ENCODE results near the gene KLHL42. TPM values are rescaled to one million over a fixed set of nuclear protein-coding genes. Genes with fewer than 3 reads are reported as not detected.
A peak's percentile ranks its signal among the peaks of the same experiment; 100 is the strongest.

KLHL42 gene
- total RNA-seq, 2 donors from 2014 or later, result 15.3 to 17.3 TPM

DNA sequence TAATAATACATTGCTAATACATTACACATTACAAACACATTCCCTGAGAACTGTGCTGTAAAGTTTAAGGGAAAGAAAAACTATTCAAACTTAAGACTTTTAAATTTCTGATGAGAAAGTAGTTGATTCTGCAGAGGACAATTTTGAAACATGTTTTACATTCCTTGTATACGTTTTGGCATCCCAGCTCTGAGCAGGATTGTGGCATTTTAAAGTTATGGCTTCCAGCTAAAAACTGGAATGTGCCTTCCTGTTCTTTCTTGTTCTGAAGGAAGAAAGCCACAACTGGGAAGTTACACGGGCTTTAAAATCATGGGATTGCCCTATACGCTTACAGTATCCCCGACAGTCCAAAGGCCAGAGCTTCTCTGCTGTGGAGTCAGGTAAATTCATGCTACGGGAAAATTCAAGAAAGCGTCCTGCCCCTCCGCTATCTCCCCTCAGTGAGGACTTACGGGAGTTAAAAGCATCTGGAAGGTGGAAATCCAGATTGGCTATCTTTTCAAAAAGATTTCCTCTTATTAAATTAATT lies 10.8 kb upstream of the KLHL42 start:
- H3K9me3 ChIP-seq (ENCODE audit: control insufficient read depth, low read length, poor library complexity, severe bottlenecking), result no peaks in the 10 kb centered on the region
- ATAC-seq (no peak), DNase-seq (no peak)
- H3K27ac Mint-ChIP-seq, result no peak overlapping the region
- no peak overlapping the region for H3K4me3 Mint-ChIP-seq
- H3K27me3 Mint-ChIP-seq, result no peaks in the 10 kb centered on the region
- no peaks in the 10 kb centered on the region for H3K36me3 Mint-ChIP-seq (ENCODE audit: low read depth)
- no peaks in the 10 kb centered on the region for H3K4me1 Mint-ChIP-seq

DNA sequence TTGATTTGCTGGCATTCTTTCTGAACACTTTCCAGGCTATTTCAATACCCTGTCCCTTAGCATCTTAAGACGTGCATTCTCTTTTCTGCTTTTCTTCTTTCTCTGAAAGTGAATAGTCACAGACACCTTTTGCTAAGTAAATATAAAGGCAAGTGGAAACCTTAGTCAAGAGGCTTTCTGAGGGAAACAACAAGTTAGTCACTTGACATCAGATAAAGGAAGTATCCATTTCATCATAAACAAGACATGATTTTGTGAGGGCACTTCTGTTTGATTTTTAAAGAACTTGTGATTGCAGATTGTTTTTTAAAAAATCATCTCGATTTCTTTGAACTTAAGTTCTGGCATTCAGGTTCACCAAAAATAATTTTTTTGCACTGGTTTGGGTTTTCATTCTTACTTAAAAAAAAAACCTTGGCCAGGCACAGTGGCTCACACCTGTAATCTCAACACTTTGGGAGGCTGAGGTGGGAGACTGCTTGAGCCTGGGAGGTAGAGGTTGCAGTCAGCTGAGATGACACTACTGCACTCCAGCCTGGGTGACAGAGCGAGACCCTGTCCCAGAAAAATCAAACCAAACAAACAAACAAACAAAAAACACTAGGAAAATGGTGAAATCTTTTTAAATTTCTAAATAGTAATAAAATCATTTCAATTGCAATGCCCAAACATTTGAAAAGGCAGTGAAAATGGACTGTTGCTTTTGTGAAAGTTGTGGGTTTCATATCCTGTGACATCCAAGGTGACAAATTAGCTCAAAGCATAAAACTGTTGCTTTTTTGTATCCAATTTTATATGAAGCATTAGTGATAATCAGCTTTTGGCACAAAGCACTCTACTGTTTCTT lies 8.3 kb upstream of the KLHL42 start:
- Mint-ChIP-seq H3K36me3 (ENCODE audit: low read depth) (no peaks in the 10 kb centered on the region), H3K4me1 (no peaks in the 10 kb centered on the region), H3K27ac (no peak overlapping the region), H3K4me3 (no peak overlapping the region), H3K27me3 (no peaks in the 10 kb centered on the region)
- no peak for DNase-seq
- no peak for ATAC-seq
- H3K9me3 ChIP-seq (ENCODE audit: control insufficient read depth, low read length, poor library complexity, severe bottlenecking), result no peaks in the 10 kb centered on the region

DNA sequence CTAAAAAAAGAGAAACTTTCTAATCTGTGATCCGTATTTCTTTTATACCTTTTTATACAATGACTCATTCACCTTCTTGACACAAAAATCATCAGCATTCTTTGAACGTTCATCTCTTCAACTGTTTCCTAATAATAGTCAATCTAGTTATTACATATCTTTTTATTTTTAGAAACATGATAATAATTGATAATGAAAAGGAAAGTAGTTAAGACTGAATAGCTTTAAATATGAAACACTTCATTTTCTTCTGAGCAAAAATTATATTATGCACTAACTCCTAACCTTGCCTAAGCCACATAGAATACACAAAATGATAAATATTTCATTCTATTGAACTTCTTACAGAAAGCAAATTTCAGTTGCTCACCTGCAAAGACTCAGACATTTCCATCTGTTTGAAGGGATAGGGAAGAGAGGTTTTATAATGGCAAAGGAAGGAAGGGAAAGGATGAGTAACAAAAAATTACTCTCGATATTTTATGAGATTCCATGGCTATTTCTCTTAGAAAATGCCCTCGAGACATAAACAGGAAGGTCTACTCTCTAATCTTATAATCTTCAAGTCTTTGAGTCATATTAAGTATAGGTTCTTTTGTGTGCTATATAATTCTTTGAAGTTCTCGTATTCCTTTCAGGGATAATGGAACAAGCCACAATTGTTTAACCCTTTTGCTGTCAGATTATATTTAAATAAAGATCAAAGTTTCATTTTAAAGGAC lies 7.5 kb upstream of the KLHL42 start:
- ATAC-seq (no peak), DNase-seq (no peak)
- no peaks in the 10 kb centered on the region for H3K9me3 ChIP-seq (ENCODE audit: control insufficient read depth, low read length, poor library complexity, severe bottlenecking)
- Mint-ChIP-seq H3K27ac (peak overlapping the region; percentile 32), H3K36me3 (ENCODE audit: low read depth) (no peaks in the 10 kb centered on the region), H3K4me3 (no peak overlapping the region), H3K4me1 (no peaks in the 10 kb centered on the region), H3K27me3 (no peaks in the 10 kb centered on the region)

DNA sequence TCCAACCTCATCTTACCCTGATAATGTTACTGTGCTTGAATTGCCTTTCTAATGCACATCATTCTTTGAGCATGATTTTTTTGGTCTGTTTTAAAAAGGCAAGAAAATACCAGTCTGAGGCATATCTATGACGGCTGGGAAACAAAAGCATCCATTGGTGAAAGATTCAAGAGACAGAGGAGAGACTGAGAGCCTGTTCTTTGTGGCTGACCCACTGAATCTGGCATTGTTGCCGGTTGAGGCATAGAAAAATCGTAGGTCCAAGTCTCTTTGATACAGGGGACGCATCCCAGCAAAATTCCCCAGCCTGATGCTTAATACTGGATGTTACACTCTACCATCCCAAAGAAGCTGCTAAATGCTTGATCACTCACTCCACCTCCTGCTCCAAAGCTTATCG lies 2.9 kb upstream of the KLHL42 start:
- Mint-ChIP-seq H3K36me3 (ENCODE audit: low read depth) (peaks cover 2% of the 10 kb centered on the region), H3K27me3 (no peaks in the 10 kb centered on the region), H3K4me1 (peaks cover 16% of the 10 kb centered on the region), H3K27ac (no peak overlapping the region), H3K4me3 (no peak overlapping the region)
- ATAC-seq (no peak), DNase-seq (no peak)
- no peaks in the 10 kb centered on the region for H3K9me3 ChIP-seq (ENCODE audit: control insufficient read depth, low read length, poor library complexity, severe bottlenecking)

DNA sequence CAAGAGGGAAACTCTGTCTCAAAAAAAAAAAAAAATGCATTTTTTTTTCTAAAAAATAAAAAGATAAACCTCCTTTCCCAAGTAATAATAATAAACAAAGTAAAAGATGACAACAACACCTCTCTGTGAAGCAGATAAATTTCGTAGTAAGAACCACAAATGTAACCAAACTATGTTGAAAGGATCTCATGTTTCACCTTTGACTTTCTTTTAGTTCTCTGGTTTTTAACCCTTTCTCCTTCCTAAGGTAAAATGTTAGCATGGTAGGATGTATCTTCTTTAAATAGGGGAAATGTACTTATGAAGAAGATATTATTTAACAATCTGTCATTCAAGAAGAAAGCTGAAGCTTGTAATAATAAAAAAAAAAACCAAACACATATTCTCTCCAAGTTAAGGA lies 1.8 kb upstream of the KLHL42 start:
- peaks cover 2% of the 10 kb centered on the region for H3K36me3 Mint-ChIP-seq (ENCODE audit: low read depth)
- peak overlapping the region; percentile 91 for H3K4me3 Mint-ChIP-seq
- peaks cover 20% of the 10 kb centered on the region for H3K4me1 Mint-ChIP-seq
- H3K27ac Mint-ChIP-seq, result peak overlapping the region; percentile 80
- H3K27me3 Mint-ChIP-seq, result no peaks in the 10 kb centered on the region
- DNase-seq, result no peak
- ATAC-seq, result no peak
- no peaks in the 10 kb centered on the region for H3K9me3 ChIP-seq (ENCODE audit: control insufficient read depth, low read length, poor library complexity, severe bottlenecking)

DNA sequence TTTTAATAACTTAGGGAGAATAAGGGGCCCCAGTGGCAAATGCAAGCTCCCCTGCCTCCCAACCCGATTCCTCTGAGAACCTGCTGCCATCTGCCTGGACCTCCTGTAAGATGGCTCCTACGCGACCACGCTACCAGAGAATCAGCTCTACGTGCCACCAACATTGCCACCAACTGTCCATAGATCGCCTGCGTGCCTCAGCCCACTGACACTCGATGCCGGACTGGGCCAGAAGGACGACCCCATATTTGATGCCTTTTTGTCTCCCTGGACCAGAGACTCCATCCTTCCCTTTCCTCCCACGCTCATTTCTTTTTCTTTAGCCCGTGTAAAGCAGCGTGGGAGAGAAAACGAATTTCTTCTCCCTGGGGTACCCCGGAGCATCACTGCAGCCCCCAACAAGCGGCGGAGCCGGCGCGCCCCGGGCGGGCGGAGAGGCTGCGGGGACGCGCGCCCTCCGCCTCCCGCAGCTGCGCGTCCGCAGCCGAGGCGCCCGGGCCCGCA lies 565 bp upstream of the KLHL42 start:
- DNase-seq, result peak in 1 of 3 donors; percentile 4
- H3K9me3 ChIP-seq (ENCODE audit: control insufficient read depth, low read length, poor library complexity, severe bottlenecking), result no peaks in the 10 kb centered on the region
- Mint-ChIP-seq H3K27me3 (no peaks in the 10 kb centered on the region), H3K4me1 (peaks cover 21% of the 10 kb centered on the region), H3K4me3 (peak overlapping the region; percentile 91), H3K27ac (peak overlapping the region; percentile 80), H3K36me3 (ENCODE audit: low read depth) (peaks cover 2% of the 10 kb centered on the region)
- ATAC-seq, result peak; percentile 46

DNA sequence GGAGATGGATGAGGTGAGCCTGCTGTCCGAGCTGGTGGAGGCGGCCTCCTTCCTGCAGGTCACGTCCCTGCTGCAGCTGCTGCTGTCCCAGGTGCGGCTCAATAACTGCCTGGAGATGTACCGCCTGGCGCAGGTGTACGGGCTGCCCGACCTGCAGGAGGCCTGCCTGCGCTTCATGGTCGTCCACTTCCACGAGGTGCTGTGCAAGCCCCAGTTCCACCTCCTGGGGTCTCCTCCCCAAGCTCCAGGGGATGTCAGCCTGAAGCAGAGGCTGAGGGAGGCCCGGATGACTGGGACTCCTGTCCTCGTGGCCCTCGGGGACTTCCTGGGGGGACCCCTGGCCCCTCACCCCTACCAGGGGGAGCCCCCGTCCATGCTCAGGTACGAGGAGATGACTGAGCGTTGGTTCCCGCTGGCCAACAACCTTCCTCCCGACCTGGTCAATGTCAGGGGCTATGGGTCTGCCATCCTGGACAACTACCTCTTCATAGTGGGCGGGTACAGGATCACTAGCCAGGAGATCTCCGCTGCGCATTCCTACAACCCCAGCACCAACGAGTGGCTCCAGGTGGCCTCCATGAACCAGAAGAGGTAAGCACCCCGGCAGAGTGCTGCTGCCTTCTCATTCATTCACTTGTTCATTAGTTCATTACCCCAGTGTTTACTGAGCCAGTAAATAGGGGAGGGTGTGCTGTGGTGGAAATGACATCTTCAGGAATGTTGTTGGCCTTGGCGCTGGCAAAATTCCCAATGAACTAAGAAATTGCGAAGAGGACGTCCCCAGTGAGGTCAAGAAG lies 777 bp downstream of the KLHL42 start:
- H3K4me1 Mint-ChIP-seq, result peaks cover 29% of the 10 kb centered on the region
- H3K9me3 ChIP-seq (ENCODE audit: control insufficient read depth, low read length, poor library complexity, severe bottlenecking), result no peaks in the 10 kb centered on the region
- ATAC-seq (peak; percentile 51), DNase-seq (peak in 2 of 3 donors; percentile 13 to 16)
- peak overlapping the region; percentile 14 for H3K27ac Mint-ChIP-seq
- H3K4me3 Mint-ChIP-seq, result peak overlapping the region; percentile 83
- no peaks in the 10 kb centered on the region for H3K27me3 Mint-ChIP-seq
- peaks cover 2% of the 10 kb centered on the region for H3K36me3 Mint-ChIP-seq (ENCODE audit: low read depth)

DNA sequence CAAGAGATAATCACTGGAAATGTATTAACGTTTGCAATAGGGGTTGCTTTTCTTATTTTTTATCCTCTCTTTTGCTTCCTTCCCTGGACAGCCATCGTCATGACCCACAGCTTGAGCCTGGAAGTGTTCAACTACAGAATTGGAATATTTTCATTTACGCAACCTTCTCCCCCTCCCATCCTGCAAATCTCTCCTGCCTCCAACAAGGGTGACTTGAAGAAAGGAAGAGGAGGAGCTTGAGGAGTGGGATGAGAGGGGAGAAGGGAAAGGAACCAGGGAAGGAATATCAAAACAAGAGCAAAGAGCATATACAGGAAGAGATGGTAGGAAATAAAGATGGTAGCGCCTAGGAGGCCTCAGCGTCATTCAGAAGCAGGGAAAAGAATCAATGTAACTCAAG lies 1.6 kb downstream of the KLHL42 start:
- Mint-ChIP-seq H3K27ac (peak overlapping the region; percentile 14), H3K36me3 (ENCODE audit: low read depth) (peaks cover 2% of the 10 kb centered on the region), H3K4me1 (peaks cover 29% of the 10 kb centered on the region), H3K4me3 (peak overlapping the region; percentile 83), H3K27me3 (no peaks in the 10 kb centered on the region)
- DNase-seq (no peak), ATAC-seq (no peak)
- H3K9me3 ChIP-seq (ENCODE audit: control insufficient read depth, low read length, poor library complexity, severe bottlenecking), result no peaks in the 10 kb centered on the region

DNA sequence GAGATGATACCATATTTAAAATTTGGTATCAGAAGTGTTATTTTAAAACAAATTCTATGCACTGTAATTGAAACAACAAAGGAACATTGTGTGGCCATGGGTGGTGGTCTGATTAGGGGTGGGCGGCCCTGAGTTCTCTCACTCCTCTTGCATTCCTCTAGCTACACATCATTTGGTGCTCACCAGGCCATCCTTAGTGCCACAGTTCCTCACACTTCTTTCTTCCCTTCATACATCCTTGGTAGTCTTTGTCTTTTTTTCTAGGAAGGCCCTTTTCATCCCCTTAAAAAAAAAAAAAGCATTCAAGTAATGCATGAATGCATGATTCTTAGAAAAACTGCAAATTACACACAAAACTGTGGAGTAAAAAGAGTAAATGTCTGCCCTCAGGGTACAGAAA lies 2.4 kb downstream of the KLHL42 start:
- DNase-seq (no peak), ATAC-seq (no peak)
- H3K4me1 Mint-ChIP-seq, result peaks cover 30% of the 10 kb centered on the region
- H3K27me3 Mint-ChIP-seq, result no peaks in the 10 kb centered on the region
- no peak overlapping the region for H3K27ac Mint-ChIP-seq
- no peak overlapping the region for H3K4me3 Mint-ChIP-seq
- H3K9me3 ChIP-seq (ENCODE audit: control insufficient read depth, low read length, poor library complexity, severe bottlenecking), result no peaks in the 10 kb centered on the region
- peaks cover 2% of the 10 kb centered on the region for H3K36me3 Mint-ChIP-seq (ENCODE audit: low read depth)

DNA sequence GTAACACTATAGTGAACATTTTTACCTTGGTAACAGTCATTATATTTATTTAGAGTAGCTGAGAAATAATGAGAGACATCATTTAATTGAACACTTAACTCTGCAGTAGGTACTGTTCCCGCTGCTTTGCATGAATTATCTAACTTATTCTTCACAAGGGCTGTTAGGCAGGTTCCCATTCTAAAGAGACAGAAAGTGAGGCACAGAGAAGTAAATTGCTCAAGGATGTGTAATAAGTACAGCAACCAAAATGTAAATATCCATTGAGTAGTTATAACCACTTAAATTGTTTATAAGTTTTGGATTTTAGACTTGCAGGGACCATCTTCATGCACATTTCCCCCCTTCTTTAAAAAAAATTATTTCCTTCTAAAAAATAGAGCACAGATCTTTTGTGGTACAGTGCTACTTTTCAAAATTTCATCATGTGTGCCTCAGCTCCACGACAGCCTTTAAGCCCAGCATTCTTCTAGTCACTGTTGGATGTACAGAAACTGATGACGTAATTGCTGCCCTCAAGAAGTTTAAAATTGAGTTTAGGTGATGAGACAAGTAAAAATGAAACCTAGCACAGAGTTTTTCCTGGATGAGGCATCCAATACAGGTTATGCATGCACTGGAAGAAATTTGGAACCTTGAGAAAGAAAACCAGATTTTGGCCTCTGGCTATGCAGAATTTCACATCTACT lies 6.0 kb downstream of the KLHL42 start:
- Mint-ChIP-seq H3K4me1 (peaks cover 31% of the 10 kb centered on the region), H3K27ac (no peak overlapping the region), H3K27me3 (no peaks in the 10 kb centered on the region), H3K4me3 (no peak overlapping the region), H3K36me3 (ENCODE audit: low read depth) (peaks cover 2% of the 10 kb centered on the region)
- no peaks in the 10 kb centered on the region for H3K9me3 ChIP-seq (ENCODE audit: control insufficient read depth, low read length, poor library complexity, severe bottlenecking)
- ATAC-seq (no peak), DNase-seq (no peak)

DNA sequence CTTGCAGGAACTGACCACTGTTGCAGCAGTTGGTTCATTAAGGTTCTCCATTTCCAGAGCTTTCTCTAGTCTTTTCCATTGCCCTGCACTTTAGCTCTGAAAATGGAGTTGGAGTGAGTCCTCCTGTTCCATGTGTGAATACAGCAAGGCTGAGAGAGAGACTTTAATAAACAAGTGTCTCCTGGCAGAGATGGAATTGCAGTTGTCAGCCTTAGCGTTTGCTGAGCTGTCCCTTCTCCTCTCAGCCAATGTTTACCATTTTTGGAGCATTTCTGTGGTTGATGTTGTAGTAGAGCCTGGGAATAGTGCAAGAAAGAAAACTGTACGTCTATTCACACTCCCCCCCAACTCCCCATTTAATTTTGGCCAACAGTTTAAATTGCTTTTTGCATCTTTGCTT lies 7.5 kb downstream of the KLHL42 start:
- no peaks in the 10 kb centered on the region for H3K27me3 Mint-ChIP-seq
- ATAC-seq (no peak), DNase-seq (no peak)
- H3K4me3 Mint-ChIP-seq, result no peak overlapping the region
- H3K4me1 Mint-ChIP-seq, result peaks cover 19% of the 10 kb centered on the region
- H3K36me3 Mint-ChIP-seq (ENCODE audit: low read depth), result peaks cover 2% of the 10 kb centered on the region
- no peaks in the 10 kb centered on the region for H3K9me3 ChIP-seq (ENCODE audit: control insufficient read depth, low read length, poor library complexity, severe bottlenecking)
- no peak overlapping the region for H3K27ac Mint-ChIP-seq

DNA sequence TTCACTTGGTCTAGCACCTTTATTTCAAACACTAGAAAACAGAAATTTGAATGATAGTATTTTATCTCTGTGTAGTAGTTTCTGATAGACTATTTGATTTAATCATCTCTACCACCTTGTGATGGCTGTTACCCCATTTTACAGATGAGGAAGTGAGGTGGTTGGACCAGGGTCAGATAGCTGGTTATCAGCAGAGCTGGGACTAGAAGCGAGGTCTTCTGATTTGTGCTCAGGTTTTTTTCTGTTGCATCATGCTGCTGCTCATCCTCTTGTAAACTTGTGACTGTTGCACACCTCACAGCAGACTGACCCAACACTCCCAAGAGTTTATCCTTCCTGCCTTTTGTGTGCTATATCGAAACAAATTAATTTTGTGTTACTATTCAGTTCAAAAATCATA lies 10.1 kb downstream of the KLHL42 start:
- Mint-ChIP-seq H3K27me3 (no peaks in the 10 kb centered on the region), H3K27ac (no peak overlapping the region), H3K4me3 (no peak overlapping the region), H3K4me1 (peaks cover 16% of the 10 kb centered on the region), H3K36me3 (ENCODE audit: low read depth) (peaks cover 4% of the 10 kb centered on the region)
- no peaks in the 10 kb centered on the region for H3K9me3 ChIP-seq (ENCODE audit: control insufficient read depth, low read length, poor library complexity, severe bottlenecking)
- no peak for ATAC-seq
- no peak for DNase-seq
